GM18505 (cell line): Measurements from ENCODE around the gene GMPR.
"Not testable (repeated sequence)": the region's sequence is repeated elsewhere in the genome, so short reads cannot be mapped to it uniquely, and the experiment has no call there.

ENCODE experiments used
- ATAC-seq: cut with Tn5 transposase; IDR thresholded peaks from one replicate; pipeline ENCODE4 v1.9.1; 2021; ENCODE audit not compliant: unreplicated experiment
- POLR2A ChIP-seq: IDR thresholded peaks from 4 replicates; pipeline ENCODE4 v1.6.1; 2011; ENCODE audit warnings: borderline replicate concordance; ENCODE audit not compliant: insufficient read depth, insufficient read length; ENCODE audit errors: extremely low read depth

Gene GMPR

DNA sequence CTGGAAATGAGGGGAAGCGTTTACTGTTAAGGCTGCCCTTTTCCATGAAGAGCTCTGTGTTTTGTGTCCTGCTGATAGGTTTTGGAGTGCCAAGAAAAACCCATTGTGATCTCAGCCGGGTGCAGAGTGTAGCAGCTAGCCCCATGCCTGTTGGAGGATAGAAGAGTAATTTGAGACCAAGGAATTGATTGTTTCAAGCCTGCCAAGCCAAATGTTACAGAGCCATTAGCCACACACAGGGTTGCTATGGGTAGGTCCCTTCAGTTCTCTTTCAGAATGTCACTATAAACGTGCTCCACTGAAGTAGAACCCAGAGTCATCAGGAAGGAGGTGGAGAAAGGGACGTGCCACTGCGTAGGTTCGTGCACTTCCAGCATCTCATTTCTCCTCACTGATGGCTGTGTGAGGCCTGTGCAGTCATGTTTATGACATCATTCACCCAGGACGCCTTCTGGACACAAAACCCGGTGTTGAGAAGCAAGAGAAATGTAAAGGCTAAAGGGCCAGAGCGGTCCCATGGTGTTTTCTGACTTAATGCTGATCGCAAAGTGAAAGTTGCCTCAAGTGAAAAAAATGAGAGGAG is 6.6 kb downstream of the GMPR start:
- no peak for TF ChIP-seq POLR2A
- no peak for ATAC-seq

GRCh38 chr6:16248271-16248853 is 10.0 kb downstream of the GMPR start:
- no peak for ATAC-seq
- TF ChIP-seq POLR2A: no peak

DNA sequence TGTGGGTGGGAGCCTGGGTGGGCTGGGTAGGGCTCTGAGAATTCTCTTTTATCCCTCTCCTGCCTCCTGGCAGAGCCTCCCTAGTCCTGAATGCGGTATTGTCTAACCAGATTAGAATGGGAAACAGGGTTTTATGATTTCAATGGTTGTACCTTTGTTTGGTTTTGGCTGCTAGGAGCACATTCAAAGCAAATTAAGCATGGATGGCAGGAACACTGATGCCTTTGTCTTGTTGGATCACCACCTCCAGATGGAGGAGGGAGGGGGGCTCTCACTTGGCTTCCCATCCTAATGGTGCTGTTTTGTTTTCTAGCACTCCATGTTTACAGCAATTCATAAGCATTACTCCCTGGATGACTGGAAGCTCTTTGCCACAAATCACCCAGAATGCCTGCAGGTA is 11.6 kb downstream of the GMPR start:
- no peak for ATAC-seq
- no peak for TF ChIP-seq POLR2A

- TF ChIP-seq POLR2A: no peak
- no peak for ATAC-seq
These were observed 13.3 kb downstream of the GMPR start for GRCh38 chr6:16251706-16252105.

DNA sequence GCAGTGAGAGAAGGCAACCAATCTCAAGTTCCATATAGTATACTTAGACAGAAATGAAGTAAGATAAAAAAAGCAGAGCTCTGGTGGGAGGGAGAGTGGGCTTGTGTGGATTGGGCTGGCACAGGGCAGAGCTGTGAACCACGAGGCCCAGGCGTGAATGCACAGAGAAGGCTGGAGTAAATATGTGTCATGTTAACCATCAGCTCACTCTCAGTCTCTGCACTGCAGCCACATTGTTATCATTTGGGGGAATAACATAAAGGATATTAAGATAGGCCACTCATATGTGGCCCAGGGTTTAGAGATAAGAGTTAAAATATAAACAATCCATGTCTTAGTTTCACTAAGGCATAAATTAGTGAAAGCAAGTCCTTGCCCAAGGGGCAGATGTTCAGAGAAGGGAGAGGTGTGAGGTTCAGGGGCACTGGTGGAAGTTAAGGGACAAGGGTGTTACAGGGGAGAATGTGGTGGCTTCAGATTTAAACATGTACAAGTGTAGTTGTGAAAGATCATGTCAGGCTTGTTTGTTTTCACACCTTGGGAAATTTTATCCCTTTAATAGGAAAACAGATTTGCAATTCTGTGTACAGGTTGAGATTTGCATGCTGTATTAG is 14.4 kb downstream of the GMPR start:
- no peak for ATAC-seq
- TF ChIP-seq POLR2A: no peak

DNA sequence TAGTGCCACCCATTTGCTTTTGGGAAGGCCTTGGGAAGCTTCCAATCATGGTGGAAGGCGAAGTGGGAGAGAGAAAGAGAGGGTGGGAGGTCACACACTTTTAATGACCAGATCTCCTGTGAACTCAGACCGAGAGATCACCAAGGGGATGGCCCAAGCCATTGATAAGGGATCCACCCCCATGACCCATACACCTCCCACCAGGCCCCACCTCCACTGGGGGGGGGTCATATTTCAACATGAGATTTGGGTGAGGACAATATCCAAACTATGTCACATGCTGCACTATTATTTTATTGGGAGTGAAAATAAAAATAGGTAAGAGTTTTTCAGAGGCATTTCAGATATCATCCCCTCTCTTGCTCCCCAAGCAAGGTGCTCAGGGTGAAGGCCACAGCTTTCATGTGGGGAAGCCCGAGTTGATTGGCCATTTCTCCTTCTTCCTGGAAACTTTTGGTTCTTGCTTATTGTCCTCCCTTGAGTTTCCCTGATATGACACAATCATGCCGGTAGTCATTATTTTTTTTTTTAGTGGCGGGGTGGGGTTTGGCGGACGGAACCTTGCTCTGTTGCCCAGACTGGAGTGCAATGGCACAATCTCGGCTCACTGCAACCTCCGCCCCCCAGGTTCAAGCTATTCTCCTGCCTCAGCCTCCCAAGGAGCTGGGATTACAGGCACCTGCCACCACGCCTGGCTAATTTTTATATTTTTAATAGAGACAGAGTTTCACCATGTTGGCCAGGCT is 15.2 kb downstream of the GMPR start:
- no peak for ATAC-seq
- TF ChIP-seq POLR2A: no peak

DNA sequence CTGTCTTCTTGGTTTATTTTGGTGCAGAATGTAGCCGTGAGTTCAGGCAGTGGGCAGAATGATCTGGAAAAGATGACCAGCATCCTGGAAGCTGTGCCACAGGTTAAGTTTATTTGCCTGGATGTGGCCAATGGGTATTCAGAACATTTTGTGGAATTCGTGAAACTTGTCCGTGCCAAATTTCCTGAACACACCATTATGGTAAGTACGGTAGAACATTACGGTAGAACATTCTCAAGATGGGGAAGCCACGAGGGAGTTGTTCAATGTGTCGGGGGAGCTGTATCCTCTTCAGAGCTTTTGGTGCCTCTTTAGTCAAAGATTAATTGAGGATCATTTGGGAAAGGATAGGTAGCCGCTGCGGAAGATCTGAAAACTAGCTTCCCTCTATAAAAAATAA is 16.1 kb downstream of the GMPR start:
- TF ChIP-seq POLR2A: no peak
- ATAC-seq: no peak

- no peak for ATAC-seq
- no peak for TF ChIP-seq POLR2A
These were observed 18.4 kb downstream of the GMPR start for GRCh38 chr6:16256781-16257180.

DNA sequence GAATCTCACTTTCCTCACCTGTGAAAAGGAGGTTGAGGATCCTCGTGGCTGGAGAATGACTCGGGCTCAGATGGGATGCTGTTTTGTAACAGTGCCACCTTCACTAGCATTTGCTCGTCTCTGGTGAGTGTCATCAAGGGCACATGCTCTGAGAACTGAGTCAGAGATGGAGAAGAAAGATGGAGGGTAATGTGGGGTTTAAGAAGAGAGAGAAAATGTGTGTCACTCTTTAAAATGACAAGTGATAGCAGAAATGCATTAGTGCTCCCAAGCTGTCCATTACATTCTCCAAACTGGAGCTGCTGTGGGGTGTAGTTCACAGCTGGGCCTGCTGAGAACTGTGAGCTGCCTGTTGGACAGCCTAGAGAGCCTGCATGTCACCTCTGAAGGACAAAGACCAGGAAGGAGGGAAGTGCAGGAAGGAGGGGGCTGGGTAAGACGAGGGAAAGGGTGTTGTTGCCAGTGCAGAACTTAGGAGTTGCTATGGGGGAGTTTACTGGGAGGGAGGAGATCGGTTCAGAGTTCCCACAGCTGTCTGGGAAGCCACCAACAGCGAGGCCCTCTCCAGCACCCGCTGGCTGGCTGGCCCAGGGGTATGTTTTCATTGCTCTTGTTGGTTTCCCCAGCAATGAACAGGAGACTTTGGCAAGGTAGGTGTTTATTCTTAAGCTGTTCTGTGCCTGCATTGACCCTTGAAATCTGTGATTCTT is 19.8 kb downstream of the GMPR start:
- no peak for TF ChIP-seq POLR2A
- no peak for ATAC-seq

- no peak for TF ChIP-seq POLR2A
- ATAC-seq: no peak
These were observed 20.3 kb downstream of the GMPR start for GRCh38 chr6:16258709-16259075.

- ATAC-seq: not testable (repeated sequence)
These were observed 21.2 kb downstream of the GMPR start for GRCh38 chr6:16259604-16260003.

- not testable (repeated sequence) for ATAC-seq
These were observed 22.2 kb downstream of the GMPR start for GRCh38 chr6:16260602-16261001.

DNA sequence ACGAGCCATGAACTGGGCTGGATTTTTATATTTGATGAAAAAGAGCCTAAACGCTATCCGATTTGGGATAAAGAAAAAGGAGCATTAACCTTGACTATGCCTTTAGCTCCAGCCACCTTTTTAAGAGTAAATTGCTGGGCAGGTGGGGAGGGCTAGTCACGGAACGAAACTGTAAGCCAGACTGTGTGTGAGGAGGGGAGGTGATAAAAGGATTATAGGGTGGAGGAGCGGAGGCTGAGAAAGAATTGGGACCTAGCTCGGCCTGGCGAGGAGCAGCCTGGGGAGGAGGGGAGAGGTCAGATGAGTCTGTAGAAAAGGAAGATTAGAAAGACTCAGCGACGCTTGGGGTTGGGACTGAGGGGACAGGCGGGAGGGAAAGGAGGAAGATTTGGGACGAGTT is 24.4 kb downstream of the GMPR start:
- ATAC-seq: not testable (repeated sequence)

DNA sequence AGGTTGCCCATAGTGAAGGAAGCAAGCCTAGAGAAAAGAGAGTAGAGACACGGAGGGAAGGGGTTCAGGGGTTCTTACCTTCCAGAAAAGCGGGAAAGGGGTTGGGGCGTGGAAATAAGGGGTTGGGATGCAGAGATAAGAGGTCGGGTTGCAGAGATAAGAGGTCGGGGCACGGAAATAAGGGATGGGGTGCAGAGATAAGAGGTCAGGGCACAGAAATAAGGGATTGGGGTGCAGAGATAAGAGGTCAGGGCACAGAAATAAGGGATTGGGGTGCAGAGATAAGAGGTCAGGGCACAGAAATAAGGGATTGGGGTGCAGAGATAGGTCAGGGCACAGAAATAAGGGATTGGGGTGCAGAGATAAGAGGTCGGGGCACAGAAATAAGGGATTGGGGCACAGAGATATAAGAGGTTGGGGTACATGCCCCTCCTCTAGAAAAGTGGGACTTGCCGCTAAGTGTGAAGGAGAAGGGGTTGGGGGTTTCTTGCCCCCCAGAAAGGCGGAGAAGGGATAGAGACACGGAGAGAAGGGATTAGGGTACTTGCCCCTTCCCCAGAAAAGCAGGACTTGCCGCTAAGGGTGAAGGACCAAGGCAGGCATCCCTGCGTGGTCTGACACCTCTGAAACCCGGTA is 25.2 kb downstream of the GMPR start:
- not testable (repeated sequence) for ATAC-seq
